HTR-8/SVneo (cell line): ENCODE results near the gene DACT2.

Experiments
- DNase-seq: peaks from one replicate; pipeline ENCODE4 v3.0.0; 2011; ENCODE audit warnings: low spot score, mixed read lengths; ENCODE audit not compliant: insufficient read length
- FAIRE-seq: peaks from 2 replicates; lab custom pipeline; 2011; peaks lifted over from hg19 to GRCh38; lab: Jason Lieb, UNC

Gene DACT2

GRCh38 chr6:168353041-168353440 is 33.5 kb upstream of the DACT2 start:
- no peak for DNase-seq
- no peak for FAIRE-seq

- DNase-seq (no peak), FAIRE-seq (no peak)
These were observed 32.5 kb upstream of the DACT2 start for GRCh38 chr6:168352096-168352495.

GRCh38 chr6:168349718-168350210 is 30.2 kb upstream of the DACT2 start:
- DNase-seq (no peak), FAIRE-seq (no peak)

- DNase-seq (no peak), FAIRE-seq (no peak)
These were observed 28.6 kb upstream of the DACT2 start for GRCh38 chr6:168348186-168348585.

- FAIRE-seq: no peak
These were observed 28.0 kb upstream of the DACT2 start for GRCh38 chr6:168347615-168348014.

GRCh38 chr6:168347053-168347452 is 27.5 kb upstream of the DACT2 start:
- FAIRE-seq (no peak), DNase-seq (no peak)

More at GRCh38 chr6:168347615-168348014, 28.0 kb upstream of the DACT2 start:
- DNase-seq: no peak

- no peak for FAIRE-seq
These were observed 26.5 kb upstream of the DACT2 start for GRCh38 chr6:168345896-168346754.

GRCh38 chr6:168345266-168345665 is 25.7 kb upstream of the DACT2 start:
- DNase-seq: no peak
- no peak for FAIRE-seq

More at GRCh38 chr6:168345896-168346754, 26.5 kb upstream of the DACT2 start:
- no peak for DNase-seq

GRCh38 chr6:168344338-168344737 is 24.8 kb upstream of the DACT2 start:
- DNase-seq: no peak
- no peak for FAIRE-seq

- DNase-seq (no peak), FAIRE-seq (no peak)
These were observed 23.9 kb upstream of the DACT2 start for GRCh38 chr6:168343239-168344150.

- FAIRE-seq (no peak), DNase-seq (no peak)
These were observed 23.1 kb upstream of the DACT2 start for GRCh38 chr6:168342636-168343035.

- DNase-seq (no peak), FAIRE-seq (no peak)
These were observed 21.8 kb upstream of the DACT2 start for GRCh38 chr6:168341280-168341900.

GRCh38 chr6:168340819-168341218 is 21.2 kb upstream of the DACT2 start:
- FAIRE-seq: no peak
- no peak for DNase-seq

- DNase-seq (no peak), FAIRE-seq (no peak)
These were observed 19.2 kb upstream of the DACT2 start for GRCh38 chr6:168338777-168339176.

- FAIRE-seq: no peak
- no peak for DNase-seq
These were observed 17.4 kb upstream of the DACT2 start for GRCh38 chr6:168336967-168337366.

- DNase-seq (no peak), FAIRE-seq (no peak)
These were observed 14.4 kb upstream of the DACT2 start for GRCh38 chr6:168333989-168334388.

GRCh38 chr6:168333491-168333890 is 13.9 kb upstream of the DACT2 start:
- DNase-seq (no peak), FAIRE-seq (no peak)

- no peak for FAIRE-seq
- DNase-seq: no peak
These were observed 13.5 kb upstream of the DACT2 start for GRCh38 chr6:168333039-168333438.

- FAIRE-seq (no peak), DNase-seq (no peak)
These were observed 12.4 kb upstream of the DACT2 start for GRCh38 chr6:168332020-168332419.

GRCh38 chr6:168331058-168331457 is 11.5 kb upstream of the DACT2 start:
- DNase-seq (no peak), FAIRE-seq (no peak)
